Stromal cell of bone marrow (primary cell): Measurements from ENCODE around the gene SLC51A.
"Not testable (repeated sequence)": the region's sequence is repeated elsewhere in the genome, so short reads cannot be mapped to it uniquely, and the experiment has no call there.

Experiments used
- DNase-seq: peaks from one replicate; pipeline ENCODE4 v3.0.0-alpha.2; 2012; ENCODE audit warnings: low read depth

SLC51A gene

GRCh38 chr3:196193736-196194541 lies 22.4 kb upstream of the SLC51A start:
- DNase-seq, result no peak

- DNase-seq, result no peak
Observed at GRCh38 chr3:196194542-196194915, 21.8 kb upstream of the SLC51A start.

- DNase-seq, result no peak
Observed at GRCh38 chr3:196195664-196196265, 20.6 kb upstream of the SLC51A start.

DNA sequence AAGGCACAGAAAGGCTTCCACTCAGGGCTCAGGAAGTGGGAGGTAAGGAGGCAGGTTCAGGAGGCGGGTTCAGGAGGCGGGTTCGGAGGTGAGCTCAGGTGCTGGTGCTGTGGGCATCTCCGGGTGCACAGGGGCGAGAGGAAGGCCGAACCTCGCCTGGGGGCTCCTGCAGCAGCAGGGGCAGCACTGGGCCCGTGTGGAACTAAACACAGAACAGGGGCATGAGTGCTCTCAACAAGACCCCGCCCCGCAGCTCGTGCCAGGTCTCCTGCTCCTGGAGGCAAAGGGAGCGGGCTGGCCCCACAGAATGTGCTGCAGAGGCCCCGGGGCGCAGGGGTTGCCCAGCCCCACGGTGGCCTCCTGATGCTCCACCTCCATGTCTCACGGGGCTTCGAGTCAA lies 18.8 kb upstream of the SLC51A start:
- no peak for DNase-seq

- no peak for DNase-seq
Observed at GRCh38 chr3:196198081-196198675, 18.2 kb upstream of the SLC51A start.

- DNase-seq, result no peak
Observed at GRCh38 chr3:196198771-196199753, 17.3 kb upstream of the SLC51A start.

DNA sequence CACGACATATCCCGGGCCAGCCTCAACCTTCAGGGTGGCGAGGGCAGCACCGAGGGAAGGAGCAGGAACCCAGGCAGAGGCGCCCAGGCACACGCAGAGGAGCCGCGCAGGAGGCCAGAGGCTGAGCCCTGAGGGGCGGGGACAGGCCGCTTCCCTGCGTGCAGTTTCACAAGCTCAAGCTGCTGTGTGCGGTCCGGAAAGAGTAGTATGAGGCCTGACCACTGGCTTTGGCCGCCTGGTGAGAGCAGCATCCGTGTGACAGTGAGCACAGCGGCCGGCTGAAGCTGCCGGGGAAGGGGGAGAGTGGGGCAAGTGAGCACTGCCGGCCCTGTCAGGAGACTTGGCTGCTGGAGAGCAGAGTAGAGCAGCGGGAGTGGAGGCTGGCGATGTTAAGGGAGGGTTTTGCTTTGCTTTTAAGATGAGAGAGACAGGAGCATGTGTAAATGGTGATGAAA lies 13.8 kb upstream of the SLC51A start:
- DNase-seq, result peak; percentile 25

DNA sequence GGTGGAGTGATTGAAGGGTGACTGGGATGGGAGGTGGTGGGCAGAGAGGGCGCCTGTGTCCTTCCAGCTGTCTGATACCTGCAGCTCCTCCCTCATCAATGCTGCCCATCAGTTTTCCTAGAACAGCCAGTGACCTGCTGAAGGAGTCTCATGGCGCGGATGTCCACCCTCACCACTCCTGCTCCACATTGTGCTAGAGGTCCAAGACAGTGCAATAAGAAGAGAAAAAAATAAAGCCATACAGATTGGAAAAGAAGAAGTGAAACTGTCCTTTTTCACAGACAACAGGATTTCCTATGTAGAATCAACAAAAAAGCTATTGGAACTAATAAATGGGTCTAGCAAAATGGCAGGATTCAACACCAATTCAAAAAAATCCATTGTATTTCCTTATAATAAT lies 12.5 kb upstream of the SLC51A start:
- no peak for DNase-seq

GRCh38 chr3:196205442-196206205 lies 10.7 kb upstream of the SLC51A start:
- DNase-seq, result not testable (repeated sequence)

- DNase-seq, result no peak
Observed at GRCh38 chr3:196207159-196207832, 9.0 kb upstream of the SLC51A start.

DNA sequence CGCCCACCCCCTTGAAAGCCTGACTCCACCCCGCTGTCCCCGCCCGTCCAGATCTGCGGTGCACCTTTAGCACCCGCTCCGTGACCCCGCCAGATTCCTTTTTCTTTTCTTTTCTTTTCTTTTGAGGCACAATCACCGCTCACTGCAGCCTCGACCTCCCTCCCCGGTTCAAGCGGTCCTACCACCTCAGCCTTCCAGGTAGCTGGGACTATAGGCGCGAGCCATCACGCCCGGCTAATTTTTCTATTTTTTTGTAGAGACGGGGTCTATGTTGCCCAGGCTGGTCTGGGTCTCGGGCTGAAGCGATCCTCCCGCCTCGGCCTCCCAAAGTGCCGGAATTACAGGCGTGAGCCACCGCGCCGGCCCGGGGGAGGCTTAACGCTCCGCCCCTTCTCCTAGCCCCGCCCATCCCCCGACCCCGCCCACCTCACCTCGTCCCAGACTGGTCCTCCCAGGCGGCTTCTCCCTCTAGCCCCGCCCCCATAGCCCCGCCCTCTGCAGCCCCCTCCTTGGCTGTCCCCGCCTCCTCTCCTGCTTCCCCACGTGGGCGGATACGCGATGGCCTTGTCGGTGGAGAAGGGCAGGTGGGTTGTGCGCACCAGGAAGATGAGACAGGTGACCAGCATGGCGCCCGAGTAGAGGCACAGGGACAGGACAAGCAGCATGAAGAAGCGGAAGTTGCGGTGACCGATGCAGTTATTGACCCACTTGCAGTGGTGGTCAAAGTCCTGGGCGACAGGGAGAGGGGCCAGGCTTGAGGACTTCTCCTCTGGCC lies 8.3 kb upstream of the SLC51A start:
- no peak for DNase-seq

DNA sequence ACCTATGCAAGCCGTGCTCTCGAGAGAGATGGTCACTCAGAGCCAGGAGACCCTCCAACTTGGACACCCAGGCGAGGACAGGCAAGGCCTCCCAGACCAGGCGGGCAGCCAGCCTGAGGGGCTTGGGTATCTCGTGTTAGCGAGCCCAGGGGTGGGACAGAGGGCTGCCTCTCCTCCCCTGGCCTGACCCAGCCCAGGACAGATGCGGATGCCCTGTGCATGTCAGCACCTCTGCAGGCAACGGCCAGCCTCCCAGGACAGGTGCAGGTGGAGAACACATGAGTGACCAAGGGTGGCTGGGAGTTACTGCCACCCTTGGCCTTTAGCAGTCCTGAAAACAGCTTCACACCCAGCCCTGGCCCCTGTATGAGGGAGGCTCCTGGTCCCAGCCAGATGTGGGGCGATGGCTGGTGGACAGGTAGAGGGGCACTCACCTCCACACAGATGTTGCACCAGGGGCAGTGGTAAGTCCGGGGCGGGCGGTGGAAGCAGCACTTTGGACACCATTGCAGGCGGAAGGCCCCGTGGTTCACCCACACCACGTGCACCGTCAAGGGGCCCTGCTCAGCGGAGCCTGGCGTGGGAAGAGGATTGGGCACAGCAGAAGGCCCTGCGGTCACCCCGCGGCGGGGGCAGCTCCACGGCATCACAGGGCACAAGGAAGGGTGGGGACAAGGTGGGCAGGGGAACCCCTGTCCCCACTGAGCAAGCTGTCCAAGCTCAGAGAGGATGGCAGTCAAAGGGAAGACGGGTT lies 7.2 kb upstream of the SLC51A start:
- no peak for DNase-seq

DNA sequence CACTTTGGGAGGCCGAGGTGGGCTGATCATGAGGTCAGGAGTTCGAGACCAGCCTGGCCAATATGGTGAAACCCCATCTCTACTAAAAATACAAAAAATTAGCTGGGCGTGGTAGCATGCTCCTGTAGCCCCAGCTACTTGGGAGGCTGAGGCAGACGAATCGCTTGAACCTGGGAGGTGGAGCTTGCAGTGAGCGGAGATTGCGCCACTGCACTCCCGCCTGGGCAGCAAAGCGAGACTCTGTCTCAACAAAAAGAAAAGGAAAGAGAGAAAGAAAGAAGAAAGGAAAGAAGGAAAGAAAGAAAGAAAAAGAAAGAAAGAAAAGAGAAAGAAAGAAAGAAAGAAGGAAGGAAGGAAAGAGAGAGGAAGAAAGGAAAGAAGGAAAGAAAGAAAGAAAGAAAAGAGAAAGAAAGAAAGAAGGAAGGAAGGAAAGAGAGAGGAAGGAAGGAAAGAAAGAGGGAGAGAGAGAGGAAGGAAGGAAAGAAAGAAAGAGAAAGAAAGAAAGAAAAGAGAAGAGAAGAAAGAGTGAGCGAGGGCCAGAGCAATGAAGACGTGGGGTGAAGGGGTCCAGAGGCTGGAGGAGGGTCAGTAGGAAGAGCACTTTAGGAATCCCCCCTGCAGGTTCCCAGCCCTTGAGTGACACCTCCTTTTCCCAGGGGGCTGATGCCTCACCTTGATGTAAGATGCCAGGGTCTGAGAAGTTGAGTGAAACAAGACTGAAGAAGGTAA lies 6.2 kb upstream of the SLC51A start:
- not testable (repeated sequence) for DNase-seq

DNA sequence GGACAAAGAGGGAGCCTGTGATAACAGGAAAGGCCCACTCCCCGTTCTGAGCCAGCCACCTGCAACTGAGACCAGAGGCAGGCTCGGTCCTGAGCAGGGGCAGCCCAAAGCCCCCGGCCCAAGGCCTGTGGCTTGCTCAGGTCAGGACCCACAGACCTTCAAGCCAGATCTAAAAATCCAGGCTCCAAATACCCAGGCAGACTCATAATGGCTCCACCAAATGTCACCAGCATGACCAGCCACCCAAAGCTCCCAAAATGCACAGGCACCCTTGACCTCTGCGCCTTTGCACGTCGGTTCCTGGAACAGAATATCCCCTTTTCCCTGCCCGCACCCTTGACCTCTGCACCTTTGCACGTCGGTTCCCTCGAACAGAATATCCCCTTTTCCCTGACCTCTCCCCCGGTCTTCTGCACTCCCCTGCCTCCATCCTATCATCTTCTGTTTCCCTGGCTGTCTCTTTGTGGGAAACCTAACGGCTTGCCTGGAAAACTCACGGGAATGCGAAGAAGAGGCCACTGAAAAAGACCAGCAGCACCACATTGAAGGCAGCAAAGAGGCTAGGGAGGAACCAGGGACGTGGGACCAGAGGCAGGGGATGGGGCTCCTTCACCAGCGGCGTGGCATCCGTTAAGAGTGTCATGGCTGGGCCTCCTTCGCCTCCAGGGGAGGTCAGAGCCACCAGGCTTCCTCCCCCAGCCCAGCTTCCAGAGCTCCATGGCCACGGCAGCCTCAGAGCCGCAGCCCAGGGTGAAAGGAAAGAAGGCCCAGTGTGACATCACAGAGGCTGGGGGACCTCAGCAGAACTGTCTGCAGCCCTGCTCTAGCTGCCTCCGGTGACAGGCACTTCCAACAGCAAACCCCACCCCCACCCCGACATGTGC lies 5.4 kb upstream of the SLC51A start, which contains the start of gene ZDHHC19:
Gene ZDHHC19, minus strand, starts transcription at position 728 of the 884 bp plus-strand sequence. Its CDS starts 85 bp downstream, at position 643.
- no peak for DNase-seq

DNA sequence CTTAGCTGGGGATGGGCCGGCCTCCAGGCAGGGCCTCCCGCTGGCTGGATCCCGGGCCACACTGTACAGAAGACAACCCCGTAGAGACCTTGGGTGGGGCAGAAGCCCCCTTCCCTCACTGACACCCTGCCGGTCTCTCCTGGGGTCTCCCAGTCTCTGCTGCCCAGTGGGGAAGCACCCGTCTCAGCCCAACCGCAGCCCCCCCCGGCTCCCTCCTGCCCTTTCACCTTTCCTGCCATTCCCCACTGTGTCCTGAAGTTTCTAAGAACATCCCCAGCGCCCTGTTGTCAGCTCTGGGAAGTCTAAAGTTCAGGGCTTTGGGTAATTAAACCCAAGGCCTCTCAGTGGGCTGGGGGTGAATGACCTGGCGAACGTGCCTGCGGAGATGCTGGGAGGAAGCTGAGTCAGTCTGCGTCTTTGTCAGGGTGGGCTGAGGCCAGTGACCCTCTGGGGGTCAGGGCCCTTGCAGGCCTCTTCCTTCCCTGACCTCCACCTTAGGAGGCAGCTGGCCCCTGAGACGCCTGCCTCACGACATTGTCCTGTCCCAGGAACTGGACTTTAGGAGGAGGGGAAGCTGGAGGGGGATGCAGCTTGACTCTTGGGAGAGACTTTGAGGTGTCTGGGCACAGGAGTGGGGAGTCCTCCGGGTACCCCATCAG lies 1.4 kb upstream of the SLC51A start:
- DNase-seq, result no peak

DNA sequence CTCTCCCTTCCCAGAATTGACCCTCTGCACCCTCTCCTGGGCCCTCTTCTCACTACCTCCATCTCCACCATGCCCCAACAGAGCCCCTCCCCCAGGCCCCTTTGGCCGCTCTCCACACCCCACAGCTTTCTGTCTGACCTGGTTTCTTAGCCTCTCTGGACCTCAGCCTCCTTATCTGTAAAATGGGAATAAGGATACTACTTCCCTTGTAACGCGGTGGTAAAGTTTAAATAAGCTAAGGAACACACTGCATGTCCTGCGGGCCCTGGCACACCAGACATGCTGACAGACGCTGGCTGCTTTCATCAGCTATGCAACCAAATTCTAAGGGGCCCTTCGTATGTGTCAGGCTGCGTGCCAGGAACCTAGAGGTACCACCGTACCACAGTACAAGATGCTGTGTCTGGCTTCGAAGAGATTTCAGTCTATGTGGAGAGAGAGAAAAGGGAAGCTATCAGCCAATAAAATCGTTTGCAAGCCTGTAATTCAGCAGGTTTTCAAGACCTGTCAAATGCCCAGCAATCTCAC lies 777 bp upstream of the SLC51A start:
- no peak for DNase-seq
